GM23248 (cell line): ENCODE results near the gene SELP.

Experiments
- EZH2 ChIP-seq: fragments of 200-600 bp; sonication (generic); IDR thresholded peaks from 2 replicates; pipeline ENCODE4 v1.6.1; 2018; ENCODE audit warnings: antibody characterized with exemption, mild to moderate bottlenecking; ENCODE audit not compliant: insufficient read depth, poor library complexity, severe bottlenecking
- EZH2phosphoT487 ChIP-seq: fragments of 200-600 bp; sonication (generic); IDR thresholded peaks from 2 replicates; pipeline ENCODE4 v1.6.1; 2018; ENCODE audit warnings: antibody characterized with exemption, moderate library complexity, mild to moderate bottlenecking, low read depth; ENCODE audit not compliant: insufficient read depth

DNA sequence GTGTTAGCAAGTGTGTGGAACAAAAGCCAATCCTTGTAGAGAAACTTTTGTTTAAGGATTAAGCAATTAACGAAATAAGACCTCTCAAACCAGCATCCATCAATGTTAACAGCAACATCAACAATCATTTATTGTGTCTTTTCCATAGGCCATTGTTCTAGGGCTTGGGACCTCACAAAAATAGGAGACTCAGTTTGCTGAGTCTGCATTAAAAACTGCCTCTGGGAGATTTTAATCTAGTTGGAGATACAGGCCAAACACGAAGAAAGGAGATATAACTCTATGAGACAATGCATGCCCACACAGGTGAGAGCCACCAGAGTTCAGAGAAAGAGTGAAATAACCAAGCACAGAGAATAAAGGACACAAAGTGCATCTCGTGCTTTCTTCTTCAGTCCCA is 14.4 kb upstream of the SELP start:
- no peak for TF ChIP-seq EZH2
- TF ChIP-seq EZH2phosphoT487, result no peak
